HG02973 (cell line): ENCODE measurements around the gene TTC36.
"Not testable (repeated sequence)": the region's sequence is repeated elsewhere in the genome, so short reads cannot be mapped to it uniquely, and the experiment has no call there.

Experiments used
- ATAC-seq: cut with Tn5 transposase; IDR thresholded peaks from one replicate; pipeline ENCODE4 v1.9.1; 2021; ENCODE audit warnings: moderate library complexity; ENCODE audit not compliant: unreplicated experiment

The TTC36 gene

DNA sequence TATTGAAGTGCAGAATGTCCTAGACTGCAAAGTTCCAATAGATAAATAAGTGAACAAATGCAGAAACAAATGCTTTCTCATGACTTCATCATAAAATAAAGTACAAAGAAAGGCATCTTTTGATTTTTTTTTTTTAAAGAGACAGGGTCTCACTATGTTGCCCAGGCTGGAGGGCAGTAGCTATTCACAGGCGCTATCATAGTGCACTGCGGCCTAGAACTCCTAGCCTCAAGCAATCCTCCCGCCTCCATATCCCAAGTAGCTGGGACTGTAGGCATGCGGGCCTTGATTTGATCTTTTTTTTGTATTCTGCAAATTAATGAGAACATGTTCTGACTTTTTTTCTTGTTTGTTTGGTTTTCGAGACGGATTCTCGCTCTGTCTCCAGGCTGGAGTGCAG lies 47.4 kb downstream of the TTC36 start:
- ATAC-seq = no peak

DNA sequence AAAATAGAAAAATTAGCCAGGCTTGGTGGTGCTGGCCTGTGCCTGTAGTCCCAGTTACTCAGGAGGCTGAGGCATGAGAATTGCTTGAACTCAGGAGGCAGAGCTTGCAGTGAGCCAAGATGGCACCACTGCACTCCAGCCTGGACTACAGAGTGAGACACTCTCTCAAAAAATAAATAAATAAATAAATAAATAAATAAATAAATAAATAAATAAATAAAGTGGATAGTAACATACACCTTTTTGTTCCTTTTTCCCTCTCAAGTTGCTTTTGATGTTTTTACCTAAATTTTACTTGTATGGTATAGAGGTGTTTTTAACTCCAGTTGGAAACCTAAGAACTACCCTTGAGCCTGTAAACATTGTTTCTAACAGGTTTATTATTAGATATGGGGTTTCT lies 50.7 kb downstream of the TTC36 start:
- ATAC-seq = not testable (repeated sequence)
